Measurements from ENCODE around the gene CDH16.

GRCh38 chr16:66940236-66940635, 21.6 kb upstream of the CDH16 start:
- TF ChIP-seq POLR2A (IDR thresholded peaks at IDR 0.05): no peak
- no peak for TF ChIP-seq CTCF (IDR thresholded peaks at IDR 0.05)
- TF ChIP-seq POLR2AphosphoS5 (IDR thresholded peaks at IDR 0.05): no peak
